Activated T-cell treated with anti-CD3 and anti-CD28 coated beads for 1 hour (primary cell): Measurements from ENCODE around the gene TERT.

Experiments used
- DNase-seq: peaks from one replicate; pipeline ENCODE4 v3.0.0-alpha.2; 2020; ENCODE audit warnings: low read depth

The TERT gene

DNA sequence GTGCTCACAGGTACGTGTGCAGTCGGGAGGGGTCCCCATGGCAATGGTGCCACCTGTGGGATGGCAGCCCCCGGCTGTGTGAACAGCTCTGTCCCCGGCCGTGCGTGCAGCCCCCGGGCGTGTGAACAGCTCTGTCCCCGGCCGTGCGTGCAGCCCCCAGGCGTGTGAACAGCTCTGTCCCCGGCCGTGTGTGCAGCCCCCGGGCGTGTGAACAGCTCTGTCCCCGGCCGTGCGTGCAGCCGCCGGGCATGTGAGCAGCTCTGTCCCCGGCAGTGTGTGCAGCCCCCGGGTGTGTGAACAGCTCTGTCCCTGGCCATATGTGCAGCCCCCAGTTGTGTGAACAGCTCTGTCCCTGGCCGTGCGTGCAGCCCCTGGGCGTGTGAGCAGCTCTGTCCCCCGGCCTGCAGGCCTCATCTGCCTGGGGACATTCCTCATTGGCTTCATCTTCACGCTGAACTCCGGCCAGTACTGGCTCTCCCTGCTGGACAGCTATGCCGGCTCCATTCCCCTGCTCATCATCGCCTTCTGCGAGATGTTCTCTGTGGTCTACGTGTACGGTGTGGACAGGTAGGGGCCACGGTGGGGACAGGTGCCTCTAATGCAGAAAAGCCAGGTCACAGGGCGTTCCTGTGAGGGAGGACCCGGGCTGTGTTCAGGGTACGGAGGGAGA, 75.6 kb downstream of the TERT start:
- no peak for DNase-seq

DNA sequence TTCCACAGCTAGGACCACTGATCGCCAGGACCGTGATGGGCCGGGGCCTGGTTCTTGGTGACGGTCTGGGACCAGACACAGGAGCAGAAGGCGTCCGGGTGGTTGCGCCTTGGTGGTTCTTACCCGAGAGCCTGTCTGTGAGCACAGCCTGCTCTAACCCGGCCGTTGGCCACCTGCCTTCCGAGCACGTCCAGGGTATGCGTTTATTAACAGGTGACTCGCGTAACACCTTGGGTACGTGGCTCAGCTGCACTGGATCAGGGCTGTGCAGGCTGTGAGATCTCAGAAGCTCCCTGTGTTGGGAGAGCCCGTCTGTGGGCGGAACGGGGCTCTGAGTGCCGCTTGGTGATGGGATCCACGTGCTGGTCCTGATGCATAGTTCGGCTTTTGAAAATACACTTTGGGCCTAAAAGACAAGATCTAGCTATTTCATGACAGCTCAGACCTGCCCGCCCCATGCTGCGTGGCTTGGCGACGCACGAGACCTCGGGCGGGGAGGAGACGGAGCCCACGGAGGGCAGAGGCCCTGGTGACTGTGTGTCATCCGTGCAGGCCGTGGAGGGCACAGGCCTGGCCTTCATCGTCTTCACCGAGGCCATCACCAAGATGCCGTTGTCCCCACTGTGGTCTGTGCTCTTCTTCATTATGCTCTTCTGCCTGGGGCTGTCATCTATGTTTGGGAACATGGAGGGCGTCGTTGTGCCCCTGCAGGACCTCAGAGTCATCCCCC, 76.4 kb downstream of the TERT start:
- no peak for DNase-seq

DNA sequence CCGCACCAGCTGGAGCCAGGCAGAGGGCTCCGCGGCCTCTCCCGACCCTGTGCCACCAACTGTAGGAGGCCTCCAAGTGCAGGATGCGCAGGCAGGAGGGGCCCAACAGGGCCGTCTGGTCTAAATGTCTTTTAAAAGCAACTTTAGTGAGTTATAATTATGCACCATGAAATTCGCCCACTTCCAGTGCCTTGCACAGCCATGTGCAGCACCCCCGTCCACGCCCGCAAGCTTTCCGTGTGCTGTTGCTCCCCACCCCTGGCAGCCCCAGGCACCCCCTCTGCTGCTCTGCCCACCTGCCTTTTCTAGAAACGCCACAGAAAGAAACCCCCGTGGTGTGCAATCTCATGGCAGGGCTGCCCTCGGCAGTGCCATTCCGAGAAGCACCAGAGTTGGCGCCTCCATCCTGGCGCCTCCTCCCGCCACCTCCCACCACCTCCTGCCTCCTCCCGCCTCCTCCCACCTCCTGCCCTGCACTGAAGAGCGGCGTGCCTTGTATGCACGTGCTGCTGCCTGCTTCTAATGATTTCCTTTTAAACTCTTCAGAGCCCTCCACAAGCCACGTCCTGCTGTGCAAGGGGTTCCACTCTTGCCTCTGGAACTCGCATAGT, 77.2 kb downstream of the TERT start:
- no peak for DNase-seq

DNA sequence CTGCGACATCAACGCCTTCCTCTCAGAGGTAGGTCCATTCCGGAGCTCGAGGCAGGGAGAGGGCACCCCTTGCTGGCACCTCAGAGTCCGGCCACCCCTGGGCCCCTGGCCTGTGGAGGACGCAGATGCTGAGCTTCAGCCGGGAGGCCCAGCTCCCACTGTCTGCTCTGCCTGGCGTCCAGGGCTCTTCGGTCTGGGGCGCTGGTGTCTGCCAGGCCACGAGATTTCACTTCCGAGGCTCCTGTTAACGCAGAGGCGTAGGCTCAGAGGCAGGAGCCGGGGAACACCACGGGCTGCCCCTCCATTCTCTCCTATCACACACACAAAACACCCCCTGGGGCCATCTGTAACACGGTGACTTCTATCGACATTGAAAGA, 78.0 kb downstream of the TERT start:
- no peak for DNase-seq

DNA sequence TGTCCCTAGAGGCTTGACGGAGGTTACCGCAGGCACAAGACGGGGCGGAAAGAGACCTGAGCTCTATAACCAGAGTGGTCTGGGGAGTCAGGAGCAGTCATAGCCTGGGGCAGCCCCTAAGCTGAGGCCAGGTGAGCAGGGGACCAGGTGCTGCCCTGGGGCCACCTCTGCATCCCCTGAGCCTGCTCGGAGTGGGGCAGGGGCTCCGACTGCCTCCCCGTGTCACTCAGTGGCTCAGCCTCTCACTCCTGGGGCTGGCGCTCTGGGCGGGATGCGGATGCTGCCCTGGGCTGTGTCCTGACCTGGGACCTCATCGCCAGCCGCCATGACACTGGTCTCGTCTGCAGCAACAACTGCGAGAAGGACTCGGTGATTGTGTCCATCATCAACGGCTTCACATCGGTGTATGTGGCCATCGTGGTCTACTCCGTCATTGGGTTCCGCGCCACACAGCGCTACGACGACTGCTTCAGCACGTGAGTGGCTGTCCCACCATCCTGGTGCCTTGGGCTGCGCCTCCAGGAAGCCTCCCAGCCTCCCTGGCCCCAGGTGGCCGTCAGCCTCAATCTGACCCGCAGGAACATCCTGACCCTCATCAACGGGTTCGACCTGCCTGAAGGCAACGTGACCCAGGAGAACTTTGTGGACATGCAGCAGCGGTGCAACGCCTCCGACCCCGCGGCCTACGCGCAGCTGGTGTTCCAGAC, 78.5 kb downstream of the TERT start:
- DNase-seq: no peak

DNA sequence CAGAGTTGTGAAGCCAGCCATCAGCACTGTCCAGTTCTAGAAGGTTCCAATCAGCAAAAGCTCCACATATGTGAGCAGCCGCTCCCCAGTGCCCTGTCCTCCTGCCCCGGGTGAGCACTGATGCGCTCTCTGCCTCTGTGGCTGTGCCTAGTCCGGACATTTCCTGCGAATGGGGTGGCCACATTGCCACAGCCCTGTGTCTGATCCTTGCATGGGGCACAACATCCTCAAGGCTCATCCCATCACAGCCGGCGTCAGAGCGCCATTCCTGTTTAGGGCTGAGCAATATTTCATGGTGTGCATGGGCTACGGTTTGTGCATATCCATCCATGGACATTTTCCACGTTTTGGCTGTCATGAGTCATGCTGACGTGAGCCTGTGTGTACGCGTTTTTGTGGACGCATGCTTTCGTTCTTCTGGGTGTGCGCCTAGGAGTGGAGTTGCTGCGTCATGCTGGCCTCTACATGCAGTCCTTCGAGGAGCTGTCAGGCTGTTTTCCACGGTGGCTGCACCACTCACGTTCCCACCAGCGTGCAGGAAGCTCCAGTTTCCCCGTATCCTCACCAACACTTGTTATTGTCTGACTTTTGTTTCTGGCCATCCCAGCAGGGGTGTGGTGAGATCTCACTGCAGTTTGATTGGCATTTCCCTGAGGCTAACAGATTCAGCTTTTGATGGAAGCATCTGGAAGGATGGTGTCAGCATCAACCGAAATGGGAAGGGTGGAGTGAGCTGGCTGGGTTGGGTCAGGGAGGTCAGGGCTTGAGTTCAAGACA, 79.4 kb downstream of the TERT start:
- no peak for DNase-seq

DNA sequence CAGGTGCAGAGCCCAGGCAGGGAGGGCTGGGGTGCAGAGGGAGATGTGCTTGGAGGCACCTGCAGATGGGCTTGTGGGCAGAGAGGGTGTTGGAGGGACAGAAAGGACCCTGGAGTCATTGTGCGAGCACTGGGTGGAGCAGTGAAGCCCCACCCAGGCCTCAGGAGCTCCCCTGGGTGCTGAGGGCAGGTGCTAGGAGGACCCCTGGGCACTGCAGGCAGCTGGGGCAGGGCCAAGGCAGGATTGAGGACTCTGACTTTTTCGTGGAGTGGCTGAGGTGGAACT, 80.0 kb downstream of the TERT start:
- DNase-seq: no peak

DNA sequence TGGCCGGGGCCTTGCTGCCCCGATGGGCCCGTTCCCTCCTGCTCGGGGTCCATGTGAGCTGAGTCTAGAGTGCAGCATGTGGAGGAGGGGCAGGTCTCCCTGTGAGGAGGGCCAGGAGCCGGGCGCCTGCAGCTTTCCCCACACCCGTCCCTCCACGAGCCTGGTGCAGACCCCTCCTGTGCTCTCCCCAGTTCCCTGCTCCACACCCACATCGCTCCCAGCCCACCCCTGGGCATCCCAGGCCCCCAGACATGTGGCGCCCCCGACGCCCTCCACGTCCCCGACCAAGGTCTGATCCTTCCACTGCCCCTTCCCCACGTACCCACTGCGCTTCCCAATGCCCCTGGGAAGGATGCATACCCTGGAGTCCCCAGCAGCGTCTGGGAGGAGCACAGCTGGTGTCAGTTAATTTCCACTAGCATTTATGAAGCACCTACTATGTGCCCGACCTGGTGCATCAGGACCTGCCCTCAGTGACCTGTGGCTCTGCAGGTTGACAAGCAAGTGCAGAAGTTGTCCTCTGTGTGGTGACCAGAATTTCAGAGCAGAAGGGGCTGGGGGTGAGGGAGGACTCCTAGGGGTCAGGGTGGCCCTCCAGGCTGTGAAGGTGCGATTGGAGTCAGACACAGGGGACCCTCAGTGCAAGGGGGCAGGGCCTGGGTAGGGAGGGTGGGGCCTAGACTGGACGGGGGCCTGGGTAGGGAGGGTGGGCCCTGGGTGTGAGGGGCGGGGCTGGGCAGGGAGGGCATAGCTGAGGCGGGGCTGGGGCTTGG, 80.5 kb downstream of the TERT start:
- no peak for DNase-seq

DNA sequence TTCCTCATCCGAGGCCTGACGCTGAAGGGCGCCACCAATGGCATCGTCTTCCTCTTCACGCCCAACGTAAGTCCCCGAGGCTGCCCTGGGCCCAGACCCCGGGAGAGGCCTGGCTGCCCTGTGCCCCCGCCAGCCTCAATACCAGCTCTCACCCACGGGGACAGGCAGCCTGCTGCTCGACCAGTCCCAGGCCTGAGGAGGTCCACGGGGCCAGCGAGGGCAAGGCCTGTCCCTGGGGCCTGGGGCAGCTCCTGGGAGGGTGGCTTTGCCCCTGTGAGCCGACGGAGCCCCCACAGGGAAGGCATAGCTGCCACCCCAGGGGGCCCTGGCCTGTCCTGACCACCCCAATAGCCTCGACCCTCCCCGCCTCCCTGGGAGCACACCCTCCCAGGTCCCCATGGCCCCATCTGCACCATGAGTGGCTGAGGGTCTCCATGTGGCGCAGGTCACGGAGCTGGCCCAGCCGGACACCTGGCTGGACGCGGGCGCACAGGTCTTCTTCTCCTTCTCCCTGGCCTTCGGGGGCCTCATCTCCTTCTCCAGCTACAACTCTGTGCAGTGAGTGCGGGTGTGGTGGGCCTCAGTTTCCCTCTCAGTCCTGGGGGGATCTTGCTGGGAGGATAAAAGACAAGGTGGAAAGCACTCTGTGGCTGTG, 81.2 kb downstream of the TERT start:
- no peak for DNase-seq

DNA sequence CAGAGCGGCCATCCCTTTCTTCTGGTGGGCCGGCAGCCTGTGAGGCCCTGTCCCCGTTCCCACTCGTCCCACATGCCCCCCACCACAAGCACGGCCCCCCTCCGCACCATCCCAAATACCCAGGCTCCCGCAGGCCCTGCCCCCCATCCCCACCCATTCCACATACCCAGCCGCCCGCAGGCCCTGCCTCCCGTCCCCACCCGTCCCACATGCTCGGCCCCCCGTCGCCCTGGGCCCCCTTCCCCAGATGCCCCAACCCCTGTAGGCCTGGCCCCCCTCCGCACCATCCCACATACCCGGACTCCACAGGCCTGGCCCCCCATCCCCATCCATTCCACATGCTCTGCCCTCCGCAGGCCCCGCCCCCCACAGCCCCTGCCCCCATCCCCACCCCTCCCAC, 82.0 kb downstream of the TERT start:
- no peak for DNase-seq

DNA sequence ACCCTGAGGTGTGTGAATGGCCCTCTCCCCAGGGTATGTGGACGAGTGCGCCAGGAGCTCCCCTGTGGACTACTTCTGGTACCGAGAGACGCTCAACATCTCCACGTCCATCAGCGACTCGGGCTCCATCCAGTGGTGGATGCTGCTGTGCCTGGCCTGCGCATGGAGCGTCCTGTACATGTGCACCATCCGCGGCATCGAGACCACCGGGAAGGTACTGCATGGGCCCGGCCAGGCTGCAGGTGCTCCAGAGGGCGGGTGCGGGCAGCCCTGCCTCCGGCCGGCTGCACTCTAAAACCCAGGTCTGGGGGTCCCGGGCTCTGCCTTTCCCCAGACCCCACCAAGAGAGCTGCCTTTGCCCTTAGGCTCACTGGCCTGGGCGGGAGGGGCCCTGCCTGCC, 82.6 kb downstream of the TERT start:
- DNase-seq: no peak

DNA sequence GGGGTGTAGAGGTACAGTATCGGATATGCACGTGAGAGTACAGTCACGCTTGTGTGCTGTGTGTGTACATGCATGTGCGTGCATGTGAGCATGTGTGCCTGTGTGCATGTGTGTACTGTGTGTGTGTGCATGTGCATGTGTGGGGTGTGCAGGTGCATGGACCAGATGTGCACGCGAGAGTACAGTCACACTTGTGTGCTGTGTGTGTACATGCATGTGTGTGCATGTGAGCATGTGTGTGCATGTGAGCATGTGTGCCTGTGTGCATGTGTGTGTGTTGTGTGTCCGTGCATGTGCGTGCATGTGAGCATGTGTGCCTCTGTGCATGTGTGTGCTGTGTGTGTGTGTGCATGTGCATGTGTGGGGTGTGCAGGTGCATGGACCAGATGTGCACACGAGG, 83.2 kb downstream of the TERT start:
- DNase-seq: no peak

DNA sequence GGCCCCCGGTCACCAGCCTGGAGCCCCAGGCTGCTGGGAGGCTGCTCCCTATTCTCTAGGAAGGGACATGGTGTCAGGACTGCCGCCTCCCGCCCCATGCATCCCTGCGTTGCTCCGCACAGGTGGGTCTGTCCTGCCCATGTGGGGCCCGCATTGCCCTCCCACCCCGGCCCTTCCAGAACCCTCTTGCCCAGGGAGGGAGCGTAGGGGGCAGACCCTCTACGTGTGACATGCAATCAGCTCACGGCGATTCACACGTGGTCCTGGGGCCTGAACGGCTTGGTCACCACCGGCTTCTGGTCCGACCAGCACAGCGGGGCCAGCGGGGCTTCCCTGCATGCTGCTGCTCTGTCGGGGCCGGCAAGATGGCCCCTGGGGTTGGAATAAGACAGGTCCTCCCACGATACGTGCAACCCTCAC, 84.0 kb downstream of the TERT start:
- DNase-seq: no peak

DNA sequence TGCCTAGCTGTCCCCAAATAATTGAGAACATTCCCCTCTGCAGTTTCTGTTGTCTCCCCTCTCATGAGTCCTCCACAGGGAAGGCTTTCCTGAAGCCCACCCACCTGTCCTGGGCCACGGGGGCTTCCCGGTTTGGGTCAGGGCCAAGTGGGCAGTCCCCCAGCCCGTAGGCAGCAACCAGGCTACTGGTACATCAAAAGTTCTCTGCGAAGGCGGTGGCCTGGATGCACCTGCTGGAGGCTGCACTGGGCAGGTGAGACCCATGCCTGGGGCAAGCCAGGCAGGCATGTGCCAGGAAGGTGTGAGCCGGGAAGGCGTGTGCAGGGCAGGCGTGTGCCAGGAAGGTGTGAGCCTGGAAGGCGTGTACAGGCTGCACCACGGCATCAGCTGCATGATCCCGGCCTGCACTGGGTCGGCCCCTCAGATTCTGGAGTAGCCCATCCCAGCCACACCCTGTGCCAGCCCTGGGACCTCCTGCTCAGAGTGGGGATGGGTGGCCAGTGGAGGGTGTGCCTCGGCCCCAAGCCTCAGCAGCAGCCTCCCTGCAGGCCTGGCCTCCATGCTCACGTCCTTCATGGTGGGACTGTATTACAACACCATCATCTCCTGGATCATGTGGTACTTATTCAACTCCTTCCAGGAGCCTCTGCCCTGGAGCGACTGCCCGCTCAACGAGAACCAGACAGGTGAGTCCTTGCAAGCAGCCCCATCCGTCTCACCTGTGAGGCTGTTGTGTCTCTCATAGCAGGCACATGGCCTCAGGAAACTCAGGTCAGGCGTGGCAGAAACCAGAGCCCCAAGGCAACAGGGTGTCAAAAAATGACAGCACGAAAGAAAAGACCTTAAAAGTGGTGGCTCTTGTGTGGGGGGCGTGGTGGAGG, 84.7 kb downstream of the TERT start:
- no peak for DNase-seq

DNA sequence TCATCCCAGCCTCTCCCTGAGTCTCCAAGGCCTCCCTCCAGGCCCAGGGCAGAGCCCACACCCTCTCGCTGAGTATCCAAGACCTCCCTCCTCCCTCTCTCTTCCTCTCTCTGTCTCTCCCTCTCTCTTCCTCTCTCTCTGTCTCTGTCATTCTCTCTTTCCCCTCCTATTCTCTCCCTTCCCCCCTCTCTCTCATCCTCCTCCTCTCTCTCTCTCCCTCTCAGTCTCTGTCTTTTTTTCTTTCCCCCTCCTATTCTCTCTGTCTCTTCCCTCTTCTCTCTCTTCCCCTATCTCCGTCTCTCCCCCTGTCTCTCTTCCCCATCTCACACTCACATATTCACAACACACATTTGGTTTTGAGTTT, 85.4 kb downstream of the TERT start:
- DNase-seq: no peak

DNA sequence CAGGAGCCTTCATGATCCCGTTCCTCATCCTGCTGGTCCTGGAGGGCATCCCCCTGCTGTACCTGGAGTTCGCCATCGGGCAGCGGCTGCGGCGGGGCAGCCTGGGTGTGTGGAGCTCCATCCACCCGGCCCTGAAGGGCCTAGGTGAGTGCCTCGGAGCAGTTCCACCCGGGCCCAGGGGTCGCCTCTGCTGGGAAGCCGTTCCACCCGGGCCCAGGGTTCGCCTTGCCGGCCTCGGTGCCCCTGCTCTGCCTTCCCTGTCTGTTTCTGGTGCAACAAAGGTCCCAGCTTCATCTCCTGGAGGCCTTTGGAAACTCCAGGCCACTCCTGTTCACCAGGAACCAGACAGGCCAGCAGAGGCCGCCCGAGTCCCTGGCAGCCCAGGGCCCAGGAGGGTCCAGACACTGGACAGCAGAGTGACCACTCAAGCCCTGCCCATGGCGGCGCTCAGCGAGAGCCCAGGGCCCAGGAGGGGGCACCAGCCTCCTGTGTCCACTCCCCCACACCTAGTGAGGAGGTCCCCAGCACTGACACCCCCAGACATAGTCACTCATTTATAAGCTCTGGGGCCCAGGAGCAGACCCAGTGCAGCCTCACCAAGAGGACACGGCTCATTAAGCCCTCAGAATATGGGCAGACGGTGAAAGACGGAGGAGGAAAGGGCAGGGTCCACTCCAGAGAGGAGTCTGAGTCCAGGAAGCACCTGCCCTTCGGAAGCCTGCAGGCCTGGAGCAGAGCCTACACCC, 86.0 kb downstream of the TERT start:
- DNase-seq: no peak

DNA sequence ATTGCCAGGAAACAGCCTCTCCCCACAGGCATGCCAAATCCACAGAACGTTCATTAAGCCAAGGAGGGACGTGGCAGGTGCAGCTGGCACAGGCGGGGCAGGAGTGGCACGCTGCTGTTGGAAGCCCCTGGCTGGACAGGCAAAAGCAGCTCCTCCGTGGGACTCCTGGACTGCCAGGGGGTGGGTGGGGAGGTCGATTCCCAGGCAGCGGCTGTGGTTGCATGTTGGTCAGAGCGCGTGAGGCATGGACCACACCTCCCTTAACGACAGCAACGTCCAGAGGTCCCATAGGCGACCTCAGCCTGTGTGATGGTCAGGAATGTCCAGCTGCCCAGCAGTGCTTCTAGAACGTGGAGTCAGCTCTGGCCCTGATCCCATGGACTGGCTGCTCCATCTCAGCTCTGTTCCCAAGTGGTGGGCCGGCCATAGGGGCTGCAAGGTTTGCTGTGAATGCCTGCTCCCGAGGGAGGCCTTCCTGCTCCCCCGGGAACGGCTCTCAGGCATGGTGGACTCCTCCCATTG, 86.6 kb downstream of the TERT start:
- no peak for DNase-seq

DNA sequence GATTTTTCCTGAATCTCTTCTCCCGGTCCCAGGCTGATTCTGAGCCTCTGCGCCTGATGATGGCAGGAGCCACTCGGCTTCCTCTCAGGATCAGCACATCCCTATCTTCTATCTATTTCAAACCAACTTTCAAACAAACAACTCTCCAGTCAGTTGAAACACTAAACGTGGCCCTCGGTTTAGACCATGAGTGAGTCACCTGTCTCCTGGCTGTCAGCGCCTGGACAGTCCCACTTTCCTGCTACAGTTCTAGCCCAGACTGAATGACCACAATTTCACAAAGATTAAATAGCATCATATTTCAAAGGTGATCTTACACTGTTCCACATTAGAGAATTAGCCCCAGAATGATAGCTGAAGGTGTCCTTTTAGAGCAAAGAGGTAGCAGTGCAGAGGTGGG, 87.3 kb downstream of the TERT start:
- DNase-seq: no peak
